ENCODE measurements around the gene QDPR. TPM values are rescaled to one million over a fixed set of nuclear protein-coding genes. Genes with fewer than 3 reads are reported as not detected.

Gene QDPR
- total RNA-seq, 1 donor from 2014 or later, result 53.6 TPM

DNA sequence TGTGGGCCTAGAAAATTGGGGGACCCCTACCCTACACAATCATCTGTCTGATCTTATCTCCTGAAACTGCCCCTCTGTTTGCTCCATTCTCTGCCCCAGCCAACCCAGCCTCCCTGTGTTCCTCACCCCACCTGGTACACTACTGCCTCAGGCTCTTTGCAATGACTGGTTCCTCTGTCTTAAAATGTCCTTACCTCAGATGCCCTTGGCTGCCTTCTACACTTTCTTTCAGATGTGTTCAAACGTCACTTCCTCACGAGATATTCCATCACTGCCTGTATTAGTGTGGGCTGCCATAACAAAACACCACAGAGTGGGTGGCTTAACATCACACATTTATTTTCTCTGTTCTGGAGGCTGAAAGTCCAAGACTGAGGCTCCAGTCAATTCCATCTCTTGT is 29.2 kb downstream of the QDPR start:
- H3K4me1 Mint-ChIP-seq (ENCODE audit: low read depth, unreplicated experiment), result no peaks in the 10 kb centered on the region
- Histone ChIP-seq H4K20me1 (ENCODE audit: insufficient read depth, low read length) (no peaks in the 10 kb centered on the region), H3K4me2 (ENCODE audit: low read length) (no peak overlapping the region), H3K27ac (ENCODE audit: low read depth, low read length) (no peak overlapping the region), H3K9me3 (ENCODE audit: insufficient read depth, low read depth, low read length) (peaks cover 9% of the 10 kb centered on the region), H2AFZ (ENCODE audit: low read depth, low read length) (no peak overlapping the region), H3K79me2 (ENCODE audit: insufficient read depth, low read length) (no peaks in the 10 kb centered on the region), H3K9ac (ENCODE audit: low read length) (no peak overlapping the region), H3K36me3 (ENCODE audit: insufficient read depth, low read length) (peaks cover 9% of the 10 kb centered on the region), H3K4me3 (ENCODE audit: insufficient read depth, low read depth, low read length) (no peak overlapping the region), H3K4me1 (ENCODE audit: insufficient read depth, low read length) (no peaks in the 10 kb centered on the region), H3K27me3 (ENCODE audit: insufficient read depth, low read length) (no peaks in the 10 kb centered on the region)
- H3K4me3 Mint-ChIP-seq (ENCODE audit: unreplicated experiment), result no peak overlapping the region
- FAIRE-seq (no peak), DNase-seq (ENCODE audit: low read depth) (no peak)
- peaks cover 17% of the 10 kb centered on the region for H3K36me3 Mint-ChIP-seq (ENCODE audit: low read depth, unreplicated experiment)
- no peak overlapping the region for H3K27ac Mint-ChIP-seq (ENCODE audit: unreplicated experiment)
- TF ChIP-seq, protein P1, sequence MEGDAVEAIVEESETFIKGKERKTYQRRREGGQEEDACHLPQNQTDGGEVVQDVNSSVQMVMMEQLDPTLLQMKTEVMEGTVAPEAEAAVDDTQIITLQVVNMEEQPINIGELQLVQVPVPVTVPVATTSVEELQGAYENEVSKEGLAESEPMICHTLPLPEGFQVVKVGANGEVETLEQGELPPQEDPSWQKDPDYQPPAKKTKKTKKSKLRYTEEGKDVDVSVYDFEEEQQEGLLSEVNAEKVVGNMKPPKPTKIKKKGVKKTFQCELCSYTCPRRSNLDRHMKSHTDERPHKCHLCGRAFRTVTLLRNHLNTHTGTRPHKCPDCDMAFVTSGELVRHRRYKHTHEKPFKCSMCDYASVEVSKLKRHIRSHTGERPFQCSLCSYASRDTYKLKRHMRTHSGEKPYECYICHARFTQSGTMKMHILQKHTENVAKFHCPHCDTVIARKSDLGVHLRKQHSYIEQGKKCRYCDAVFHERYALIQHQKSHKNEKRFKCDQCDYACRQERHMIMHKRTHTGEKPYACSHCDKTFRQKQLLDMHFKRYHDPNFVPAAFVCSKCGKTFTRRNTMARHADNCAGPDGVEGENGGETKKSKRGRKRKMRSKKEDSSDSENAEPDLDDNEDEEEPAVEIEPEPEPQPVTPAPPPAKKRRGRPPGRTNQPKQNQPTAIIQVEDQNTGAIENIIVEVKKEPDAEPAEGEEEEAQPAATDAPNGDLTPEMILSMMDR (IDR thresholded peaks at IDR 0.05; ENCODE audit: insufficient read depth, low read depth, low read length), result no peak
- no peak for TF ChIP-seq EZH2 (IDR thresholded peaks at IDR 0.05; ENCODE audit: insufficient read depth, low read length)
- no peaks in the 10 kb centered on the region for H3K9me3 Mint-ChIP-seq (ENCODE audit: unreplicated experiment)
- no peaks in the 10 kb centered on the region for H3K27me3 Mint-ChIP-seq (ENCODE audit: low read depth, unreplicated experiment)

DNA sequence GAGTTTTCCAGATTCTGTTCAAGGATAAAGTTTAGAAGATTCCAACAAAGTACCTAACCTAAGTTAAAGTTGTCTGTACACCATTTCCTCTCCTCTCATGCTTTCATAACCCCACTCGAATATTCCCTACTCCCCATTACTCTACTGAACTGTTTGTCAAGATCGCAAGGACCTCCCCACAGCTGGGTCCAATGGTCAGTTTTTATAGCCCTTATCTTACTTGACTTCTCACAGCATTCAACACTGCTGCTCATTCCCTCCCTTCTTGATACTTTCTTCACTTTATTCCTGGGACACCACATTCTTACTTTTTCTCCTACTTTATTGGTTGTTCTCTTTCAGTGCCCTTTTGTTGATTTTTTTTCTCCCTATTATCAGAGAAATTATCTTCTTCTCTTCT is 30.9 kb downstream of the QDPR start:
- Histone ChIP-seq H3K27me3 (ENCODE audit: insufficient read depth, low read length) (no peaks in the 10 kb centered on the region), H3K4me2 (ENCODE audit: low read length) (no peak overlapping the region), H3K9me3 (ENCODE audit: insufficient read depth, low read depth, low read length) (peaks cover 9% of the 10 kb centered on the region), H3K36me3 (ENCODE audit: insufficient read depth, low read length) (no peaks in the 10 kb centered on the region), H3K9ac (ENCODE audit: low read length) (no peak overlapping the region), H3K79me2 (ENCODE audit: insufficient read depth, low read length) (no peaks in the 10 kb centered on the region), H4K20me1 (ENCODE audit: insufficient read depth, low read length) (no peaks in the 10 kb centered on the region), H3K4me3 (ENCODE audit: insufficient read depth, low read depth, low read length) (no peak overlapping the region), H2AFZ (ENCODE audit: low read depth, low read length) (no peak overlapping the region), H3K4me1 (ENCODE audit: insufficient read depth, low read length) (no peaks in the 10 kb centered on the region), H3K27ac (ENCODE audit: low read depth, low read length) (no peak overlapping the region)
- H3K36me3 Mint-ChIP-seq (ENCODE audit: low read depth, unreplicated experiment), result peaks cover 12% of the 10 kb centered on the region
- FAIRE-seq, result no peak
- TF ChIP-seq, protein P1 (IDR thresholded peaks at IDR 0.05; ENCODE audit: insufficient read depth, low read depth, low read length), result no peak
- no peak for TF ChIP-seq EZH2 (IDR thresholded peaks at IDR 0.05; ENCODE audit: insufficient read depth, low read length)
- DNase-seq (ENCODE audit: low read depth), result no peak
- no peaks in the 10 kb centered on the region for H3K9me3 Mint-ChIP-seq (ENCODE audit: unreplicated experiment)
- no peaks in the 10 kb centered on the region for H3K27me3 Mint-ChIP-seq (ENCODE audit: low read depth, unreplicated experiment)
- no peak overlapping the region for H3K4me3 Mint-ChIP-seq (ENCODE audit: unreplicated experiment)
- no peaks in the 10 kb centered on the region for H3K4me1 Mint-ChIP-seq (ENCODE audit: low read depth, unreplicated experiment)
- H3K27ac Mint-ChIP-seq (ENCODE audit: unreplicated experiment), result no peak overlapping the region

DNA sequence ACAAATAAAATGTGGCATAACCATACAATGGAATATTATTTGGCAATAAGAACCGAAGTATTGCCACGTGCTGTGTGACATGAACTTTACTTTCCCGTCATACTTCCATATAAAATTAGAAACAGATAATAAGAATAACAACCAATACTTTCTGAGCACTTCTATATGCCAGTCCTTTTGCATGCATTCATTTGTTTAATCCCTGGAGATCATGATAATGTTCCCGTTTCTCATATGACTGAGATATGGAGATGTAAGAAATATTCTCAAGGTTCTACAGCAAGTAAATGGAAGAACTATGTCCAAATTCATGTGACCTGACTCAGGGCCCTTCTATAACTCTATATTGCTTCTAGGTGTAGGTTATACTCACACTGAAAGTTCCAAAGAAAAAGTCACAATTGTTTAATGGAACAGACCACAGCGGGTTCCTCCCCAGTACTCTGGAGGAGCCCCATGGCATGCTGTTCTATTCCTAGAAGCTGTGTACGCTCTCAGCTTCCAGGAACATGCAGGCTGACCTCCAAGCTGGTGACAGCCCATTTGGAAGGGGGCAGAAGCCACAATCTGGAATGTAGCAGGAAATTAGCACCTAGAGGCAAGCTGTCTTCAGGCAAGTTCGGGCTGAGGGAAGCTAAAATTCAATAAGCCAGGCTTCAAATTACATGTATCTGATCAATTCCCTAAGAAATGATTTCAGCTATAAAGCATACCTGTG is 31.5 kb downstream of the QDPR start:
- Mint-ChIP-seq H3K27me3 (ENCODE audit: low read depth, unreplicated experiment) (no peaks in the 10 kb centered on the region), H3K4me3 (ENCODE audit: unreplicated experiment) (no peak overlapping the region), H3K27ac (ENCODE audit: unreplicated experiment) (no peak overlapping the region), H3K9me3 (ENCODE audit: unreplicated experiment) (no peaks in the 10 kb centered on the region), H3K4me1 (ENCODE audit: low read depth, unreplicated experiment) (no peaks in the 10 kb centered on the region), H3K36me3 (ENCODE audit: low read depth, unreplicated experiment) (peaks cover 12% of the 10 kb centered on the region)
- no peaks in the 10 kb centered on the region for H3K27me3 ChIP-seq (ENCODE audit: insufficient read depth, low read length)
- no peak overlapping the region for H3K9ac ChIP-seq (ENCODE audit: low read length)
- H3K36me3 ChIP-seq (ENCODE audit: insufficient read depth, low read length), result no peaks in the 10 kb centered on the region
- H3K9me3 ChIP-seq (ENCODE audit: insufficient read depth, low read depth, low read length), result peaks cover 9% of the 10 kb centered on the region
- FAIRE-seq, result no peak
- no peak for DNase-seq (ENCODE audit: low read depth)
- H3K4me3 ChIP-seq (ENCODE audit: insufficient read depth, low read depth, low read length), result no peak overlapping the region
- no peak overlapping the region for H2AFZ ChIP-seq (ENCODE audit: low read depth, low read length)
- TF ChIP-seq, protein P1 (IDR thresholded peaks at IDR 0.05; ENCODE audit: insufficient read depth, low read depth, low read length), result no peak
- no peak for TF ChIP-seq EZH2 (IDR thresholded peaks at IDR 0.05; ENCODE audit: insufficient read depth, low read length)
- H3K4me1 ChIP-seq (ENCODE audit: insufficient read depth, low read length), result no peaks in the 10 kb centered on the region
- no peaks in the 10 kb centered on the region for H4K20me1 ChIP-seq (ENCODE audit: insufficient read depth, low read length)
- no peak overlapping the region for H3K4me2 ChIP-seq (ENCODE audit: low read length)
- H3K27ac ChIP-seq (ENCODE audit: low read depth, low read length), result no peak overlapping the region
- no peaks in the 10 kb centered on the region for H3K79me2 ChIP-seq (ENCODE audit: insufficient read depth, low read length)

Data from astrocyte (in vitro differentiated cells and primary cell).